NCI-H1930 (cell line): ENCODE measurements around the gene SMIM35.
"Not testable (repeated sequence)": the region's sequence is repeated elsewhere in the genome, so short reads cannot be mapped to it uniquely, and the experiment has no call there.

Experiments
- DNase-seq, 2 experiments: peaks; one replicate each; lab custom pipeline; 2025; lab: John Stamatoyannopoulos, UW

Gene SMIM35

DNA sequence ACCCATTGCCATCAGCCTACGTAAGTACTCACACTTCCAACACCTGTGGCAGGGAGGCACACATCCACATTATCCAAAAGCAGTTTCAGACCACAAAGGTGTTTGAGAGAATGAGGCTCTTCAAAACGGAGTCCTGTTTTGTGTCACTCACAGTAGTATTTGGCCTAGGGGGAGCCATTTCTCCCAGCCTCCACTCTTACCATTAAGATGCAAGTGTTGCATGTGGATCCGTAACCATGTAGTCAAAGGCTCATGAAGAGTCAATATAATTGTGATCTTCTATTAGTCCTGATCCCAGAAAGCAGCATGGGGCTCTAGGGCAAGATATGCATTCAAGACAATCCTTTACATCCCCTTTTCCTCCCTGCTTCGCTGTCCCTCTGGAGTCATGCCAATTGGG lies 59.1 kb downstream of the SMIM35 start:
- no peak for DNase-seq

GRCh38 chr11:118021146-118021545 lies 65.6 kb downstream of the SMIM35 start:
- DNase-seq, result no peak

DNA sequence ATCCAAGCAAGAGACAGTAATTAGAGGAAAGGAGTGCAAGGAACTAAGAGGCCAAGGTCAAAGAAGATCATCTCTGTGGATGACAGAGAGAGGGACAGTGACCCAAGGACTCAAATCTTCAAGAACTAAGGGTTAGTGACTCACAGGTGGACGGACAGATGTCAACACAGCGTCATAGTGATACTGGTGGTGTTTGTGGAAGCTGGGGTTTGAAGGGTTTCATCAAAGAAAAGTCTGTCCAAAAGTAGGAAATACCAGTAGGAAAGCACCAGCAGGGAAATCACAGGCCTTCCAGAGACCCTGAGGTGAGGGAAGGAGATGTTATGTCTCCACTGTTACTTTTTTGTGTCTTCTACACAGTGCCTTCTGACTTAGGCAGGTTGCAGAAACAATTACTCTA lies 68.4 kb downstream of the SMIM35 start:
- DNase-seq, result no peak

- DNase-seq, result no peak
These were observed 69.0 kb downstream of the SMIM35 start for GRCh38 chr11:118017631-118018315.

DNA sequence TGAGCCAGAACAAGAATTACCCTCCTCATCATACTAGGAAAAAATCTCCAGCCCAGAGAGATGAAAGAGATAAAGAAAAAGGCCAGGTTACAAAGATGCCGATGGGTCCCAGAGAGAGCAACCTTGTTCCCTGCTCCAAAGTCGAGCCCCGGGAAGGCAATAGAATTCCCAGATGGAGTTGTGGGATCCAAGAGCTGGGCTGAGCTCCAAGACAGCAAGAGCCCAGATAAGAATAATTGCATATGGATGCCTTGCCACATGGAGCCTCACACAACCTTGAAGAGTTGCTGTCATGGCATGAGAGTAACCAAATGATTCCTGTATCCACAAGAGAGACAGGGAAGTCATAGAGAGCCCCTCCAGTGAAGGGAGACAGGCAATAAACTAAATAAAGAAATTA lies 69.7 kb downstream of the SMIM35 start:
- DNase-seq, result no peak

DNA sequence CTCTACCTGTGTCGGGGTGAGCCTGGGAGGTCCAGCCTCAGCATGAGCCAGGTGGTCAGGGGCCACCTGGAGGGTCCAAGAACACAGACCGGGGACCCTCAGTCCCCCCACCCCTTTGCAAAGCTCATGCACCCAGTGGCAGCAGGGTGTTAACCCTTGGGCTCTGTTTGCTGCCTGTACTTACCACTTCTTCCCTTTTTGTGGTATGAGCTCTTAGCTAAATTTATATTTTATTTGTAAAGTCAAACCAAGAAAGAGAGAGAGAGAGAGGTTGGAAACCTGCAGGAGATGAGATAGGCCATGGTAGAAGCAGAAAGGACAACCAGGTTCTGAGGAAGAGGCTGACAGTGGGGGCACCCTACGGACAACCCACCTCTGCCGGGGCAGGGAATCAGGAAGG lies 70.7 kb downstream of the SMIM35 start:
- DNase-seq, result no peak

- no peak for DNase-seq
These were observed 71.3 kb downstream of the SMIM35 start for GRCh38 chr11:118015385-118015841.

DNA sequence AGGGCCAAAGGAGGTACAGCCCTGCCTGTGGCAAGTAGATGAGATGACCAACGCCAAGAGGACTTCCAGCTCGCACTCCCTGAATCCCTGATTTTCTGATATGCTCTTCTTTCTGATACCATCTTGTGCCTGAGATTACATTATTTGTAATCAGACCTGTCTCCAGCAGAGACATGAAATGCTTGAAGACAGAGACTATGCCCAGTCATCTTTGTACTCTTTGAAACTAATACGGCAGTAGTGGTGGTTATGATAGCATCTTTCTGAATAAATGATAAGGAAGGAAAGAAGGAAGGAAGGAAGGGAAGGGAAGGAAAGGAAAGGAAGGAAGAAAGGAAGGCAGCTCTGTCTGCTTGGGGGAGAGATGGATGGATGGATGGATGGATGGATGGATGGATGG lies 72.7 kb downstream of the SMIM35 start:
- no peak for DNase-seq

DNA sequence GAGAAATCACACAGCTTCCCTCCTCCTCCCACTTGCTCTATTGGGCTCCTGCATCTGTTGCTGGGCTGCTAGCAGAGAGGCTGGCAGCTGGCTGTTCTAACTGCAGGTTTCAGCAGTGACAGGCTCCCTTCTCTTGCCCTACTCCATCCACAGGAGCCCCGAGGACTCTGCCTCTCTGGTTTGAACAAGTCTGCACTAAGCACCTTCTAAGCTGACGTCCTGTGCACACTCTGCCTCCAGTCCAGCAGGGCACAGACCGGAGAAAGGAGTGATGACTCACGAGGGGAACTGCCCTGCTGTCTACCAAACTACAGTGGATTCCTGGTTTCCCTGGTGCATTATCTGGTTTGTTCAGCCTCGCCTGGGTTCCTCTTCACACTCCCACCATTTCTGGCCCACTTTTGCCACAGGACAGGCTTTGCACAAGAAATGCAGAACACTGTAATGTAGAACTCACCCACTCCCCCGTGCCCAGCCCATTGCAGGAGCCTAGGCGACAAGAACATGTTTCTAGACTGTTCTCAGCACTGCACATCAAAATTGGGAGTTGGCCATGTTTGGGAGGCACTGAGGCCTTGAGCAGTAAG lies 74.6 kb downstream of the SMIM35 start:
- no peak for DNase-seq

DNA sequence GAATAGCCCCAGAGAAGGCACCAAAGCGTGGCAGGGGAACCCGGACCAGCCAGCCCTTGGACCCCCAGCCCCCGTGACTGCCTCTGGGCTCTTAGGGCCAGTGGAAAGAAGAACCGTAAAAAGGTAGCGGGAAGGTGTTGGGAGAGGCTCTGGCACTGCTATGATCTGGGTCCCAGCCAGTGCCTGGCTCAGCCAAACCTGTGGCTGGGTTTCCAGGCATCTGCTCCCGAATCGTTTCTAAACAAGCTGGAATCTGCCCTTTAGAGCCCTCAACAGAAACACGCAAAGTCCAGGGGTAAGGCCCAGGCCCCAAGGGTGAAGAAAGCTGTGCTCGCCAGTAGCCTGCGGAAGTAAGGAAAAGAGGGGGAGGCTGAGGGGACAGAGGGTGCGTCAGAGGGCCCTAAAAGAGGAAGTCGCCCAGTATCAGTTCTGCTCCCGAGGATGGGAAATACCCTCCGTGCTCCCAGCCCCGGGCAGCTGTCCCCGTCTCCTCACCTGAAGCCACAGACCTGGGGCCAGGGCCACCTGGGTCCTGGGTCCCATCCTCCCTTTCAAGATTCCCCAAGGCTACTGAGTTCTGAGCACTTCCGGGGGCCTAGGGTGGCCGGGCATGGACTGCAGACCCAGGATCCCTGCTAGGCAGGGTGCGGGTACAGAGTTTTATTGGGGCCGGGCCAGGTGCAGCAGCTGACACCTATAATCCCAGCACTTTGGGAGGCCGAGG lies 75.9 kb downstream of the SMIM35 start:
- DNase-seq, result no peak

DNA sequence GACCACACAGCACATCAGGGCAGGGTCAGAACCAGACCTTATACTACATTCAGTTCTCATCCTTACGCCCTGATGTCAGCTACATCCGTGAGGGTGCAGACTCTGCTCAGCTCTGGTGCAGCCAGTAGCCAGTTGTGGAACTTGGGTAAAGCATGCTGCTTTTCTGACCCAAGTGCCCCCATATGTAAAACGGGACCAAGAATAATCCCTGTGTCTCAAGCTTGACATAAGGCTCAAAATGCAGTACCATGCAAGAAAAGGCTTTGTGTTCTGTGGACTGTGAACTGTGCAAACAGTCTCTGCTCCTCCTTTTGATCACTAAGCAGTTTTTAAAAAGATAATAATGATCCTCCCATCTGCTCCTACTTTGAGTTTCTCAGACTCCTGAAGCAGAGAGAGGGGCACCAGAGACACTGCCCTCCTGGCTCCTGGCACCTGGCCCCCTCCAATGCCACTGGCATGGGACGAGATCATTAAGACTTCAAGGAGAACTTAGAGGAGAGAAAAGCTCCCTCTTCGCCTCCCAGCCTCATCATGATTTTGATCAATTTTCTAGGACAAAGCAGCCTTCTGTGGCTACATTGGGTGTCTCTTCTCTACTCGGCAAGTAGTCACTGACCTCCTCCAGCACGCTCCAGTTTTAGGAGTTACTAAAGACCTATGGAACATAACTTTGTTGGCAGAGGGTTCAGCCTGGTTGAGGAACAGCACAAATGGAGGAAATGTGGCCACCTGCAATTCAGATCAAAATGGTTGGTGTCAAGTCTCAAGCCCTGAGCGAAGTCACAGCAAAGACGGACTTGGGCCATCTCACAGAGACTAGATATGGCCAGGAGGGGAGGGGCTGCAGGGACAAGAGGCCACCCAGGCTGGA lies 76.7 kb downstream of the SMIM35 start:
- no peak for DNase-seq

DNA sequence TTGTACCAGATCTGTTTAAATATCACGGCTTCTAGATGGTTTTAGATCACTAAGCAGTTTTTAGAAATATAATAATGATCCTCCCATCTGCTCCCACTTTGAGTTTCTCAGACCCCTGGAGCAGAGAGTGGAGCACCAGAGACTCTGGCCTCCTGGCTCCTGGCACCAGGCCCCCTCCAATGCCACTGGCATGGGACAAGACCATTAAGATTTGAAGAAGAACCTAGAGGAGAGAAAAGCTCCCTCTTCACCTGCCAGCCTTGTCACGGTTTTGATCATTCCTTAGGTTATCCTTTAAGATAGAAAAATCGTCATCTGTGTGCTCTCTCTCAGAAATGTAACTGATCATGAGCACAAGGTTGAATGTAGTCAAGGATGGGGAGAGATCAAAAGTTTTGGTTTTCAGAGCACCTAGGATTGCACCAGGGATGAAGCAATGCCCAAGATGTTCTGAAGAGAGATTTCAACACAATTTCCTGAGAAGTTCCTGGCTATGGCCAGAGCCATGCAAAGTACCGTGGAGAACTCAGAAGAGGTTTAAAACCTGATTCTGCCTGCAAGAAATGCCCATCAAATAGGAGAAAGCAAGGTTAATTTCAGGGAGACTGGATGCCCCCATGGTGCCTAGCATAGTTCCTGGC lies 78.4 kb downstream of the SMIM35 start:
- no peak for DNase-seq

- not testable (repeated sequence) for DNase-seq
These were observed 79.0 kb downstream of the SMIM35 start for GRCh38 chr11:118007563-118008270.

GRCh38 chr11:118007040-118007439 lies 79.7 kb downstream of the SMIM35 start:
- DNase-seq, result no peak

DNA sequence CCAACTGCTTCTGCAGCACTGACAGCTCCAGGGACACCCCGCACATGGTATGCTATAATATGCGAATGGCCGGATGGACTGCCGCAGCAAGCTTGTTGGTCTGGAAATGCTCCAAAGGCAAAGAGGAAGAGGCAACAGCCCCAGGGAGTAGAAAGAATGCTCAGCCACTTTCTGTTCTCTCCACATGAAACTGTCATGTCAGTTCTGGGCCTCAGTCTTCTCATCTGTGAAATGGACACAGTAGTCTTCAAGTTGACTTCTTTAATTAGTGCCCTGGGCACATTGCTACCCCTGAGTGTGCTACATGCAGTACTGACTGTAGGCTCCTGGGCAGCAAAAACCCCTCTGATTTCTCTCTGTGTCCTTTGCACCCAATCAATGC lies 80.6 kb downstream of the SMIM35 start:
- DNase-seq, result no peak

GRCh38 chr11:118005224-118006152 lies 81.3 kb downstream of the SMIM35 start:
- no peak for DNase-seq

- DNase-seq, result no peak
These were observed 82.1 kb downstream of the SMIM35 start for GRCh38 chr11:118004543-118005223.

DNA sequence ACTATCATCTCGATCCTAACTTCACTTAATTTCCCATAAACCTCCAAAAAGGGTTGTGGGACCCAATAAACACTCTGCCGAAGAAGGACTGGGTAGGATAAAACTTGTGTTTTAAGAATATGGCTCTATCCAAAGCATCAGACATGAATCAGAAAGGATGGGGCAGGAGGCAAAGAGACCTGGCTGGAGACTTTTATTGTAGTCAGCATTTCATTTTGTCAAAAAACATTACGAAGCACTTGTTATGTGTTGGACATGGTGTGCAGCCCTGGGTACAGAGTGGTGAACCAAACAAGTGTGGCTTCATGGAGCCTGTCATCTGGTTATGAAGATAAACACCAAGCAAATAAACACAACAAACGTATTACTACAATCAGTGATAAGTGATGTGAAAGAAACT lies 83.3 kb downstream of the SMIM35 start:
- DNase-seq, result no peak
